Astrocyte of the spinal cord (primary cell): ENCODE results near the gene ELMOD1.

Source experiments
- DNase-seq: peaks from one replicate; pipeline ENCODE4 v3.0.0; 2011; ENCODE audit warnings: low read depth, low spot score
- H3K4me3 ChIP-seq: 2 replicates; pipeline ENCODE4 v1.5.1; 2011; ENCODE audit warnings: low read depth, mild to moderate bottlenecking, low read length, moderate library complexity
- in situ Hi-C: cut with HindIII; loops from 2 replicates; pipeline ENCODE4 v1.10.0; 2017; ENCODE audit warnings: low sequenced_read_pairs
- TF ChIP-seq, protein P1 (sequence below): IDR thresholded peaks from 2 replicates; pipeline ENCODE4 v1.5.1; 2012; ENCODE audit warnings: low read depth, mild to moderate bottlenecking, low read length, inconsistent platforms

The ELMOD1 gene

GRCh38 chr11:107609400-107610218 is 18.7 kb downstream of the ELMOD1 start:
- H3K4me3 ChIP-seq, result no peak overlapping the region
- DNase-seq, result no peak
- TF ChIP-seq, protein P1, sequence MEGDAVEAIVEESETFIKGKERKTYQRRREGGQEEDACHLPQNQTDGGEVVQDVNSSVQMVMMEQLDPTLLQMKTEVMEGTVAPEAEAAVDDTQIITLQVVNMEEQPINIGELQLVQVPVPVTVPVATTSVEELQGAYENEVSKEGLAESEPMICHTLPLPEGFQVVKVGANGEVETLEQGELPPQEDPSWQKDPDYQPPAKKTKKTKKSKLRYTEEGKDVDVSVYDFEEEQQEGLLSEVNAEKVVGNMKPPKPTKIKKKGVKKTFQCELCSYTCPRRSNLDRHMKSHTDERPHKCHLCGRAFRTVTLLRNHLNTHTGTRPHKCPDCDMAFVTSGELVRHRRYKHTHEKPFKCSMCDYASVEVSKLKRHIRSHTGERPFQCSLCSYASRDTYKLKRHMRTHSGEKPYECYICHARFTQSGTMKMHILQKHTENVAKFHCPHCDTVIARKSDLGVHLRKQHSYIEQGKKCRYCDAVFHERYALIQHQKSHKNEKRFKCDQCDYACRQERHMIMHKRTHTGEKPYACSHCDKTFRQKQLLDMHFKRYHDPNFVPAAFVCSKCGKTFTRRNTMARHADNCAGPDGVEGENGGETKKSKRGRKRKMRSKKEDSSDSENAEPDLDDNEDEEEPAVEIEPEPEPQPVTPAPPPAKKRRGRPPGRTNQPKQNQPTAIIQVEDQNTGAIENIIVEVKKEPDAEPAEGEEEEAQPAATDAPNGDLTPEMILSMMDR, result no peak
- in situ Hi-C loops, result no loop called here

DNA sequence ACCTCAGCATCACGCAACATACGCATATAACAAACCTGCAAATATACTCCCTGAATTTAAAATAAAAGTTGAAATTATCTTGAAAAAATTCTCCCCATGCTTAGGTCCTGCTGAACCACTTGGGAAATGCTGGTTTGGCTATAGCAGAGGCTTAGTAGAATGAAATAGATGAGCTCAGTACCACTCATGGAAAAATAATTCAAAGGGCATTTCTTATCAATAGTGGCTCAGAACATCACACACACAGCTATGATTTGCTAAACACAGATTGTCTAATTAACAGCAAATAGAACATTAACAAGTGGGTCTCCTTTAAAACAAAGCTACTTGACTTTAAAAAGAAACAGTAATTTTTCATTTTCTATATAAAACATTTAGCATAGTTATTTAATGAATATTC is 21.5 kb downstream of the ELMOD1 start:
- DNase-seq, result no peak
- no peak overlapping the region for H3K4me3 ChIP-seq
- TF ChIP-seq, protein P1, result no peak
- in situ Hi-C loops, result no loop called here

GRCh38 chr11:107619926-107620325 is 29.0 kb downstream of the ELMOD1 start:
- TF ChIP-seq, protein P1, result no peak
- in situ Hi-C loops, result no loop called here
- peak; percentile 22 for DNase-seq
- no peak overlapping the region for H3K4me3 ChIP-seq

- DNase-seq, result no peak
- no peak overlapping the region for H3K4me3 ChIP-seq
- TF ChIP-seq, protein P1, result no peak
- in situ Hi-C loops, result no loop called here
Measured at GRCh38 chr11:107621081-107621480, 30.1 kb downstream of the ELMOD1 start.

DNA sequence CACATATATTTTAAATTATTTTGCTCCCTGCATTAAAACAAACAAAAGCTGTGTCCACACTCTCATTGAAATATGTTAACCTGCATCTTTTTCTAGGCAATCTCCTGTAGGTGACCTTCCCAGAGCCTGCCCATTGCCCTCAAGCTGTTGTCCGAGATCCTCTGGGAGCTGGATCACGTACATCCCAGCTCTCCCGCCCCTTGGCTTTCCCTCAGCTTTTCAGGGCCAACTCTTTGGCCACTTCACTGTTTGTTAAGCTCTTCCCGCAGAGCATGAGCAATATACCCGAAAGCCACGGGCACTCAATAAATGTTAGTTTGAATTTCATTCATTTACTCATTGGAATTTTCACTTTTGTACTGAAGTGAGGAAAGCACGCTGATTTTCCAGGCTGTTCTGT is 32.2 kb downstream of the ELMOD1 start:
- H3K4me3 ChIP-seq, result no peak overlapping the region
- peak; percentile 7 for DNase-seq
- TF ChIP-seq, protein P1, result no peak
- in situ Hi-C loops, result no loop called here

DNA sequence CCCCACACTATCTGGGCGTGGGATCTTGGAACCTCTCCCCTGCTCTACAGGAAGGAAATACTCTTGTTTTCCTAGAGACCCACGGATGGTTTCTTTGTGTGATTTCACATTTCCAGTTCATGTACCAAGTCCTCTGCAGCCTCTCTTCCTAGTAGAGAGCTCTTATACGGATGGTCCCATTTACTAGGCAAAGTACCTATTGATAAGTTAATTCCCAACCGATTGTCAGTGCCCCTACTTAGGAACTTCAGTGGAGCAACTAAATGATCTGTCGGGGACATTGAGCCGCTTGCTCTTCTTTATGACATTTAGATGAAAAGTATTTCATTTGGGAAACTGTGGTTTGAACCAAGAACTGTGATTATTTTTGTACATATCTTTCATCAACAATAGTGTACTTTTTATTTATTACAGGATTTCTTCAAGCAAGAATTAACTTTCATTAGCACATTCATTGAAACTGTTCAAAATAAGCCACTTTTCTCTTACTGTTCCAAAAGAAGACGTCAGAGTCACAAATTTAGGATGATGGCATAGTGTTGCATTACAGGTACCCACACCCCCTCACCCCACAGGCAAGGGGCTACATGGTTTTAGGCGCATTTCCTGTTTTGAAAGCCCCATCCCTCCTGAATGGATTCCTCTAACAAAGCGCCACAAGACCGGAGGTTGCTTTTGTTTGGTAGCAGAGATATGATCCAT is 34.2 kb downstream of the ELMOD1 start:
- H3K4me3 ChIP-seq, result no peak overlapping the region
- TF ChIP-seq, protein P1, result no peak
- DNase-seq, result no peak
- in situ Hi-C loops, result no loop called here
